Smooth muscle cell of the coronary artery (primary cell): Measurements from ENCODE around the gene LRRC42. TPM values are rescaled to one million over a fixed set of nuclear protein-coding genes. Genes with fewer than 3 reads are reported as not detected.

ENCODE experiments used
- total RNA-seq: library from RNA; depleted of rRNA; stranded (reverse); fragments of >200 nt; gene quantifications from 2 replicates; pipeline ENCODE4 v1.2.3, GENCODE V29; 2014; ENCODE audit warnings: low replicate concordance

The LRRC42 gene
- 9.5 and 27.1 TPM in 2 replicates for total RNA-seq

DNA sequence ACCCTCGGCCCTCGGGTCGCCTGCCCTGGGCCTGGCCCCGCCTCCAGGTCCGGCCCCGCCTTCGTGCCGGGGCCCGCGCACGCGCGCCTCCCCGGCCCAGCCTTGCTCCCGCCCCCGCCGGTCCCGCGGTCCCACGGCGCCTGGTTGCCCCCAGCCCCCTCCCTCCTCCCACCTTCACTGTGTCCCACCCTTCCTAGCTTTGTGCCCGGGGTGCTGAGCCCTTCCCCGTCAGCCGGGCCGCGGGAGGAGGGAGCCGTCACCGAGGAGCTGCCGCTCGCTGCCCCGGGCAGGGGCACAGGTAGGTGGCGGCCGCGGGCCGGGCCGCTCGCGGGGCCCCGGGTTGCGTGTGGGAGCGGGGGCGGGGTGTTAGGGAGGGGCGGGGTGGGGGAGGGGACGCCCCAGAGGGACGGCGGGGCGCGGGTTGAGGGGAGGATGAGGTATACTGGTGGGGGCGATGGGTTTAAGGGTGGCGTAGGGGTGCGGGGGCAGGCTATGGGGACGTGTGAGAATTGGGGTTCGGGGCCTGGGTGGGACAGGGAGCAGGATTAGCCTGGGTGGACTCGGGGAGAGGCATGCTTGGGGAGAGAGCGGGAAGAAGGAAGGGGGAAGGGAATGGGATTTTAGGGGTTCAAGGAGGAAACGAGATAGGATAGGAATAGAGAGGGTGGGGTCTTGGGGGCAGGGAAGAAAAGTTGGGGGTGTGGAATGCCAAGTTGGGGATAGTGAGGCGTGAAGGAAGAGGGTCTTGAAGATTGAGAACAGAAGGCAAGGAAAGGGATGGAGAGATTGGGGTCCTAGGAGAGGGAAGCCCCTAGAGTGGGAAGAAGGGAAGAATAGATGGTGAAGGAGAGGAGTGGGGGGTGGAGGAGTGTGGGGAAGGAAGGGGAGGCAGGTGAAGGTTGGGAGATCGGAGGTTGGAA lies at the start of gene LRRC42:
Gene LRRC42 (plus strand): TSS at position 99 of the 920 bp plus-strand sequence. CDS start 5,650 bp downstream, outside the sequence.

GRCh38 chr1:53945433-53946251 lies 508 bp upstream of the LRRC42 start, which contains the start of gene IFT25:
Gene IFT25, minus strand, starts transcription at chr1:53945699. Its CDS starts 5,617 bp downstream, at chr1:53940082.

Other genes starting within 250 kb of the LRRC42 start
- gene GLIS1, start 207.2 kb upstream of the LRRC42 start, total RNA-seq = 0.23 and 0.30 TPM in 2 replicates
- 5.9 and 9.3 TPM in 2 replicates for gene NDC1, start 108.1 kb upstream of the LRRC42 start, total RNA-seq
- 14.4 and 20.6 TPM in 2 replicates for gene YIPF1, start 56.6 kb upstream of the LRRC42 start, total RNA-seq
- not detected in 2 replicates for gene DIO1, start 52.2 kb upstream of the LRRC42 start, total RNA-seq
- 9.5 and 18.8 TPM in 2 replicates for gene IFT25, start 651 bp upstream of the LRRC42 start, total RNA-seq
- not detected in 2 replicates for gene LDLRAD1, start 71.8 kb downstream of the LRRC42 start, total RNA-seq
- gene TMEM59, start 106.9 kb downstream of the LRRC42 start, total RNA-seq = 312 and 606 TPM in 2 replicates
- 2.6 and 4.4 TPM in 2 replicates for gene TCEANC2, start 107.3 kb downstream of the LRRC42 start, total RNA-seq
- gene CDCP2, start 206.7 kb downstream of the LRRC42 start, total RNA-seq = not detected in 2 replicates